HUDEP-2 (cell line): ENCODE data around the gene RSPRY1.

Source experiments
- DNase-seq, 76 experiments: peaks; one replicate each; lab custom pipeline; 2025; ENCODE audit not compliant: unreplicated experiment in 76 of 76; lab: John Stamatoyannopoulos, UW

RSPRY1 gene

GRCh38 chr16:57216968-57217367 is 30.8 kb downstream of the RSPRY1 start:
- DNase-seq = no peak

- no peak for DNase-seq
Measured at GRCh38 chr16:57223057-57223456, 36.9 kb downstream of the RSPRY1 start.

GRCh38 chr16:57224651-57225335 is 38.7 kb downstream of the RSPRY1 start:
- DNase-seq = no peak

- DNase-seq = no peak
Measured at GRCh38 chr16:57225978-57226377, 39.8 kb downstream of the RSPRY1 start.

- no peak for DNase-seq
Measured at GRCh38 chr16:57226701-57227621, 40.8 kb downstream of the RSPRY1 start.

GRCh38 chr16:57229079-57229478 is 43.0 kb downstream of the RSPRY1 start:
- no peak for DNase-seq

- DNase-seq = no peak
Measured at GRCh38 chr16:57231821-57232350, 45.8 kb downstream of the RSPRY1 start.

- no peak for DNase-seq
Measured at GRCh38 chr16:57233944-57234706, 48.0 kb downstream of the RSPRY1 start.

GRCh38 chr16:57234707-57235092 is 48.6 kb downstream of the RSPRY1 start:
- no peak for DNase-seq

GRCh38 chr16:57235128-57236021 is 49.2 kb downstream of the RSPRY1 start:
- no peak for DNase-seq

GRCh38 chr16:57236022-57236350 is 49.9 kb downstream of the RSPRY1 start:
- no peak for DNase-seq

GRCh38 chr16:57238682-57239081 is 52.6 kb downstream of the RSPRY1 start:
- DNase-seq = no peak

GRCh38 chr16:57239107-57239506 is 53.0 kb downstream of the RSPRY1 start:
- no peak for DNase-seq

- no peak for DNase-seq
Measured at GRCh38 chr16:57240851-57241250, 54.7 kb downstream of the RSPRY1 start.

- no peak for DNase-seq
Measured at GRCh38 chr16:57242650-57243049, 56.5 kb downstream of the RSPRY1 start.

GRCh38 chr16:57244463-57244766 is 58.3 kb downstream of the RSPRY1 start:
- peak in 1 of 76 experiments; percentile 32 for DNase-seq

GRCh38 chr16:57244767-57245471 is 58.8 kb downstream of the RSPRY1 start, which contains the start of gene ARL2BP:
ARL2BP (plus strand) TSS chr16:57245259; CDS start chr16:57245368, 109 bp downstream.
- DNase-seq = peak in 75 of 76 experiments; percentile 44 to 99 (median 97)

- peak in 7 of 76 experiments; percentile 4 to 23 (median 16) for DNase-seq
Measured at GRCh38 chr16:57245472-57246113, 59.5 kb downstream of the RSPRY1 start.

- no peak for DNase-seq
Measured at GRCh38 chr16:57251352-57251751, 65.2 kb downstream of the RSPRY1 start.
